Astrocyte (in vitro differentiated cells and primary cell): ENCODE measurements around the gene SEMA4D.

ENCODE experiments used
- CTCF ChIP-seq: IDR thresholded peaks from 2 replicates; pipeline ENCODE4 v1.5.1; 2011; ENCODE audit warnings: low read depth, mild to moderate bottlenecking, inconsistent platforms, low read length, moderate library complexity; ENCODE audit not compliant: insufficient read depth
- EZH2 ChIP-seq: IDR thresholded peaks from 2 replicates; pipeline ENCODE4 v1.6.1; 2012; ENCODE audit warnings: mild to moderate bottlenecking, low read length, inconsistent platforms; ENCODE audit not compliant: insufficient read depth

GRCh38 chr9:89402695-89403427 is 95.1 kb downstream of the SEMA4D start:
- TF ChIP-seq CTCF (no peak), EZH2 (no peak)
